GM12891 (cell line): ENCODE measurements around the gene COX6B2.
"Not testable (repeated sequence)": the region's sequence is repeated elsewhere in the genome, so short reads cannot be mapped to it uniquely, and the experiment has no call there.

Experiments
- DNase-seq: peaks from one replicate; pipeline ENCODE4 v3.0.0; 2011; ENCODE audit warnings: low spot score; ENCODE audit not compliant: insufficient read length
- FAIRE-seq: peaks from 2 replicates; lab custom pipeline; 2011; peaks lifted over from hg19 to GRCh38; lab: Jason Lieb, UNC
- PAX5 ChIP-seq: IDR thresholded peaks from 2 replicates; pipeline ENCODE4 v1.6.1; 2011; ENCODE audit warnings: low read length, moderate library complexity, mild to moderate bottlenecking; ENCODE audit not compliant: insufficient read depth, severe bottlenecking
- POLR2A ChIP-seq: IDR thresholded peaks from 2 replicates; pipeline ENCODE4 v1.6.1; 2011; ENCODE audit warnings: low read depth, low read length, control low read depth
- POLR2AphosphoS5 ChIP-seq: IDR thresholded peaks from 2 replicates; pipeline ENCODE4 v1.6.1; 2011; ENCODE audit warnings: low read depth, low read length, control low read depth
- POU2F2 ChIP-seq: IDR thresholded peaks from 2 replicates; pipeline ENCODE4 v1.6.1; 2011; ENCODE audit warnings: low read depth, mild to moderate bottlenecking, control low read depth, low read length, moderate library complexity
- SPI1 ChIP-seq: IDR thresholded peaks from 2 replicates; pipeline ENCODE4 v1.6.1; 2011; ENCODE audit warnings: low read depth, low read length, control low read depth
- TAF1 ChIP-seq: IDR thresholded peaks from 2 replicates; pipeline ENCODE4 v1.6.1; 2011; ENCODE audit warnings: low read depth, low read length, control low read depth

COX6B2 gene

GRCh38 chr19:55344444-55344843 is 10.1 kb downstream of the COX6B2 start:
- no peak for FAIRE-seq
- no peak for DNase-seq
- TF ChIP-seq TAF1 (no peak), POU2F2 (no peak), SPI1 (no peak), PAX5 (no peak), POLR2A (no peak), POLR2AphosphoS5 (no peak)

- TF ChIP-seq POU2F2, result no peak
- TF ChIP-seq POLR2AphosphoS5, result no peak
- no peak for TF ChIP-seq POLR2A
- TF ChIP-seq TAF1, result no peak
- no peak for TF ChIP-seq PAX5
- no peak for TF ChIP-seq SPI1
- FAIRE-seq (peak; percentile 69), DNase-seq (no peak)
These were observed 12.7 kb downstream of the COX6B2 start for GRCh38 chr19:55341595-55342531.

- DNase-seq (peak; percentile 92), FAIRE-seq (no peak)
- TF ChIP-seq SPI1 (no peak), POLR2A (no peak), POU2F2 (no peak), PAX5 (no peak), TAF1 (no peak), POLR2AphosphoS5 (no peak)
These were observed 13.3 kb downstream of the COX6B2 start for GRCh38 chr19:55341171-55341588.

GRCh38 chr19:55340784-55341147 is 13.8 kb downstream of the COX6B2 start:
- no peak for TF ChIP-seq TAF1
- DNase-seq, result no peak
- no peak for FAIRE-seq

- FAIRE-seq (no peak), DNase-seq (no peak)
- TF ChIP-seq POU2F2 (no peak), POLR2A (no peak; the same call in 1 of the 2 replicates), TAF1 (no peak), PAX5 (no peak), SPI1 (no peak), POLR2AphosphoS5 (no peak)
These were observed 14.4 kb downstream of the COX6B2 start for GRCh38 chr19:55339889-55340783.

- peak; percentile 99 for FAIRE-seq
- TF ChIP-seq POLR2A (peak; percentile 65; the same call in 1 of the 2 replicates), SPI1 (no peak), POU2F2 (peak; percentile 43; the same call in 1 of the 2 replicates), TAF1 (0 out of 2 replicates have a peak, but pooled peaks have one; percentile 44), POLR2AphosphoS5 (no peak), PAX5 (no peak)
- peak; percentile 99 for DNase-seq
These were observed 15.2 kb downstream of the COX6B2 start, which contains the start of gene KMT5C for GRCh38 chr19:55339105-55339888. Gene KMT5C, plus strand, starts transcription at chr19:55339876. Its CDS starts 2,061 bp downstream, at chr19:55341937.

- no peak for FAIRE-seq
- TF ChIP-seq POLR2A (no peak), TAF1 (no peak), POLR2AphosphoS5 (no peak), SPI1 (no peak), POU2F2 (no peak), PAX5 (no peak)
- DNase-seq, result no peak
These were observed 18.4 kb downstream of the COX6B2 start for GRCh38 chr19:55336101-55336500.

GRCh38 chr19:55333870-55334269 is 20.6 kb downstream of the COX6B2 start:
- FAIRE-seq, result no peak
- TF ChIP-seq TAF1, result no peak
- TF ChIP-seq POU2F2, result no peak
- no peak for DNase-seq

GRCh38 chr19:55329791-55330190 is 24.7 kb downstream of the COX6B2 start:
- DNase-seq, FAIRE-seq: not testable (repeated sequence)

- DNase-seq, result not testable (repeated sequence)
These were observed 25.7 kb downstream of the COX6B2 start for GRCh38 chr19:55328774-55329318.

More at GRCh38 chr19:55328774-55329318, 25.7 kb downstream of the COX6B2 start:
- FAIRE-seq, result not testable (repeated sequence)
